PC-9 (cell line): ENCODE data around the gene KIFC1. TPM values are rescaled to one million over a fixed set of nuclear protein-coding genes. Genes with fewer than 3 reads are reported as not detected.

Experiments
- BruUV-seq: library from RNA; stranded (reverse); fragments of 400-500 nt; replicated peaks from 2 replicates; lab custom pipeline; 2021; lab: Mats Ljungman, UMichigan
- CTCF ChIA-PET: fragments of 300-600 bp; sonication (Branson Sonifier 250); formaldehyde crosslinking; loops from one replicate; lab custom pipeline; 2022; ENCODE audit warnings: antibody characterized with exemption; lab: Charles Lee
- POLR2A ChIA-PET: fragments of 300-600 bp; sonication (Branson Sonifier 250); formaldehyde crosslinking; loops from one replicate; lab custom pipeline; 2022; ENCODE audit warnings: antibody characterized with exemption; ENCODE audit not compliant: unreplicated experiment; lab: Charles Lee
- DNase-seq, 2 experiments: peaks; one replicate each; pipeline versions ENCODE4 v3.0.0 to v3.0.0-alpha.2; 2015 to 2022; ENCODE audit warnings: mixed read lengths in 1 of 2
- H2AFZ ChIP-seq: fragments of 200-600 bp; sonication (generic); 2 replicates; pipeline ENCODE4 v1.8.1; 2017; ENCODE audit warnings: antibody characterized with exemption
- H3F3A ChIP-seq: fragments of 200-600 bp; sonication (generic); 2 replicates; pipeline ENCODE4 v1.8.1; 2017; ENCODE audit warnings: antibody characterized with exemption, mild to moderate bottlenecking, low read depth; ENCODE audit not compliant: insufficient read depth
- H3K27ac ChIP-seq: fragments of 200-600 bp; sonication (generic); 2 replicates; pipeline ENCODE4 v1.6.1; 2016; ENCODE audit warnings: mixed run types
- H3K27me3 ChIP-seq: fragments of 200-600 bp; sonication (generic); 2 replicates; pipeline ENCODE4 v1.6.1; 2016; ENCODE audit warnings: low read depth, mixed run types; ENCODE audit not compliant: insufficient read depth
- H3K36me3 ChIP-seq: fragments of 200-600 bp; sonication (generic); 2 replicates; pipeline ENCODE4 v1.6.1; 2016; ENCODE audit warnings: low read depth, mixed run types
- H3K4me1 ChIP-seq: fragments of 200-600 bp; sonication (generic); replicated peaks from 2 replicates; pipeline ENCODE4 v1.6.1; 2016; ENCODE audit warnings: mixed run types; ENCODE audit not compliant: insufficient read depth
- H3K4me2 ChIP-seq: fragments of 200-600 bp; sonication (generic); 2 replicates; pipeline ENCODE4 v1.6.1; 2017; ENCODE audit warnings: mixed run types
- H3K4me3 ChIP-seq: fragments of 200-600 bp; sonication (generic); 2 replicates; pipeline ENCODE4 v1.6.1; 2016; ENCODE audit warnings: mixed run types
- H3K79me2 ChIP-seq: fragments of 200-600 bp; sonication (generic); 2 replicates; pipeline ENCODE4 v1.6.1; 2017; ENCODE audit warnings: low read depth, mixed run types
- H3K9me2 ChIP-seq: fragments of 200-600 bp; sonication (generic); 2 replicates; pipeline ENCODE4 v1.8.1; 2017; ENCODE audit warnings: mild to moderate bottlenecking; ENCODE audit not compliant: insufficient read depth
- H3K9me3 ChIP-seq: fragments of 200-600 bp; sonication (generic); 2 replicates; pipeline ENCODE4 v1.8.1; 2016; ENCODE audit warnings: low read depth; ENCODE audit not compliant: insufficient read depth
- H4K20me1 ChIP-seq: fragments of 200-600 bp; sonication (generic); 2 replicates; pipeline ENCODE4 v1.8.1; 2017; ENCODE audit not compliant: insufficient read depth
- CTCF ChIP-seq: fragments of 200-600 bp; sonication (generic); conservative IDR thresholded peaks from 2 replicates; pipeline ENCODE4 v1.6.1; 2017; ENCODE audit warnings: mixed run types, antibody characterized with exemption, mild to moderate bottlenecking, moderate library complexity
- EZH2 ChIP-seq: fragments of 200-600 bp; sonication (generic); IDR thresholded peaks from 2 replicates; pipeline ENCODE4 v1.8.0; 2017; ENCODE audit warnings: antibody characterized with exemption, low read depth
- intact Hi-C: fragments of 100-400 bp; cut with micrococcal nuclease; formaldehyde crosslinking; loops from one replicate; pipeline ENCODE4 v1.10.0; 2022; ENCODE audit not compliant: unreplicated experiment
- total RNA-seq: library from RNA; stranded (reverse); gene quantifications from 2 replicates; pipeline ENCODE4 v1.2.3, GENCODE V29; 2021

KIFC1 gene
- total RNA-seq, 1 experiment from 2014 or later = 91.4 TPM

GRCh38 chr6:33423777-33424176, 32.2 kb downstream of the KIFC1 start:
- Histone ChIP-seq H3K27me3 (peaks cover 21% of the 10 kb centered on the region), H3K79me2 (no peaks in the 10 kb centered on the region), H3K36me3 (no peaks in the 10 kb centered on the region), H3K4me2 (no peak overlapping the region), H4K20me1 (no peaks in the 10 kb centered on the region), H3K9me2 (no peaks in the 10 kb centered on the region), H3K4me1 (peaks cover 22% of the 10 kb centered on the region), H3K4me3 (no peak overlapping the region), H2AFZ (no peak overlapping the region), H3F3A (peaks cover 25% of the 10 kb centered on the region), H3K27ac (no peak overlapping the region), H3K9me3 (no peaks in the 10 kb centered on the region)
- ChIA-PET POLR2A (no interaction called here), CTCF (no interaction called here)
- TF ChIP-seq CTCF = no peak
- TF ChIP-seq EZH2 = no peak
- BruUV-seq = no TSS peak
- no peak for DNase-seq
- intact Hi-C loops = loop anchor here (1.0 kb wide), 1 partner anchor 78 kb away; no protein-coding TSS in a partner anchor

GRCh38 chr6:33424855-33425667, 33.4 kb downstream of the KIFC1 start:
- CTCF ChIA-PET = interaction anchor here (0.6 kb wide), 1 partner anchor 816 kb away, joined by 3 read pairs; no protein-coding TSS in a partner anchor
- Histone ChIP-seq H3K9me3 (no peaks in the 10 kb centered on the region), H3K4me3 (peak overlapping the region; percentile 71), H4K20me1 (no peaks in the 10 kb centered on the region), H3K79me2 (no peaks in the 10 kb centered on the region), H3K4me1 (peaks cover 19% of the 10 kb centered on the region), H3K27ac (peak overlapping the region; percentile 57), H3K36me3 (no peaks in the 10 kb centered on the region), H3K4me2 (peak overlapping the region; percentile 77), H3F3A (peaks cover 33% of the 10 kb centered on the region), H2AFZ (peak overlapping the region; percentile 81), H3K9me2 (no peaks in the 10 kb centered on the region), H3K27me3 (peaks cover 21% of the 10 kb centered on the region)
- no peak for DNase-seq
- intact Hi-C loops = loop anchor here (1.0 kb wide), 2 partner anchors 34 to 80 kb away; partner anchors contain the start of gene KIFC1
- BruUV-seq = TSS peak; percentile 92
- POLR2A ChIA-PET = interaction anchor here (2.0 kb wide), 1 partner anchor 107 kb away, joined by 24 read pairs; the partner anchor contains the start of gene ZBTB22
- TF ChIP-seq CTCF (no peak), EZH2 (no peak)

DNA sequence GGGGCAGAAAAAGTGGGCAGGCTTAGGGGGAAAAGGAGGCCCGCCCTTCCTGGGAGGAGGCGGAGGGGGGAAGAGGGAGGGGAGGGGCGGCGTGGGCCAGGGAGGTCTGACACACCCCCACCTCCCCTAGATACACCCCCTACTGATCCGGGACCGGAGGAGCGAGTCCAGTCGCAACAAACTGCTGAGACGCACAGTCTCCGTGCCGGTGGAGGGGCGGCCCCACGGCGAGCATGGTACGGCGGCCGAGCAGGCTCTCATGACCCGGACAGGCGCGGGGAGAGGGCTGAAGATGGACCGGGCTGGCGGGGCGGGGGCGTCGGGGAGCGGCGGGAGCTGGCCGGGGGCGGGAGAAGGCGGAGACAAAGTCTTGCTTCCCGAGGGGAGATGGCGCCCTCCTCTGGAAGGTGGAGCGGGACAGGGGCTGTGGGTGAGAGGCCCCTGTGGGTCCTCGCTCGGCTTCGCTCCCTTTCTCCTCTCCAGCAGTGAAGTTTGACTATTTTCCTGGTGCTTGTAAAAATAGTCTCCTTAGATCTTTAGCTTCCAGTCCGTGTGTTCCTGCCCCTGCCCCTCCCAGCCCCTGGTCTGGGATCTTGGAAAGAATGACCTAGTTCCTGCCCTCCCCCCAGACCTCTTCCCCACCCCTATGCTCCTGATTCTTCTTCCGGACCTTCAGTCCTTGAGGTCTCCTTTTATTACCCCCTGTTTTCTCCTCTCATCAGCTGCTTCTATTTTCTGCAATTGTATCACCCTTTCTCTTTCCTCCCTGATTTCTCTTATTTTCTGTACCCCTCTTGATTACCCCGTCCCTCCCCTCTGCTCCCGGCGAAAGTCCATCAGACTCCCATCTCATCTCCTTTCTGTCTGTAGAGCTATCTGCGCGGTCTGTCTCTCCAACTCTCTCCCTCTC, 34.3 kb downstream of the KIFC1 start:
- intact Hi-C loops = loop anchor here (1.0 to 2.0 kb wide), 4 partner anchors 28 to 153 kb away; partner anchors contain the start of genes KIFC1 and ZBTB9

More for the DNA sequence above, 34.3 kb downstream of the KIFC1 start:
- Histone ChIP-seq H3K27ac (peak overlapping the region; percentile 57), H2AFZ (peak overlapping the region; percentile 81), H3K9me3 (no peaks in the 10 kb centered on the region), H3K4me3 (peak overlapping the region; percentile 71), H3K4me2 (peak overlapping the region; percentile 77), H4K20me1 (no peaks in the 10 kb centered on the region), H3K4me1 (peaks cover 19% of the 10 kb centered on the region), H3K79me2 (no peaks in the 10 kb centered on the region), H3K36me3 (no peaks in the 10 kb centered on the region), H3K27me3 (peaks cover 21% of the 10 kb centered on the region), H3F3A (peaks cover 33% of the 10 kb centered on the region), H3K9me2 (no peaks in the 10 kb centered on the region)
- no peak for TF ChIP-seq EZH2
- TF ChIP-seq CTCF = peak; percentile 71
- ChIA-PET CTCF (interaction anchor here (0.5 to 0.9 kb wide), 5 partner anchors 36 to 816 kb away, joined by 3 to 5 read pairs (median 3); no protein-coding TSS in a partner anchor), POLR2A (interaction anchor here (0.5 to 2.0 kb wide), 3 partner anchors 52 to 287 kb away, joined by 4 to 24 read pairs (median 14); partner anchors contain the start of gene ZBTB22)
- BruUV-seq = TSS peak; percentile 39
- DNase-seq = peak; percentile 66 to 87
